Suprapubic skin (tissue), 4 donors: ENCODE measurements around the gene MAP7. TPM values are rescaled to one million over a fixed set of nuclear protein-coding genes. Genes with fewer than 3 reads are reported as not detected.

Experiments used
- DNase-seq, 2 donors: peaks; one replicate each; pipeline ENCODE4 v3.0.0-alpha.2; 2019; ENCODE audit warnings: low spot score in 2 of 2
- H3K27ac ChIP-seq: fragments of 200-600 bp; sonication (generic); one replicate; pipeline ENCODE4 v1.5.1; 2019
- H3K27me3 ChIP-seq: fragments of 200-600 bp; sonication (generic); one replicate; pipeline ENCODE4 v1.5.1; 2019
- H3K36me3 ChIP-seq: fragments of 200-600 bp; sonication (generic); one replicate; pipeline ENCODE4 v1.5.1; 2019
- H3K4me1 ChIP-seq: fragments of 200-600 bp; sonication (generic); one replicate; pipeline ENCODE4 v1.5.1; 2019
- H3K4me3 ChIP-seq: fragments of 200-600 bp; sonication (generic); one replicate; pipeline ENCODE4 v1.5.1; 2019; ENCODE audit warnings: mild to moderate bottlenecking
- H3K9me3 ChIP-seq: fragments of 200-600 bp; sonication (generic); one replicate; pipeline ENCODE4 v1.5.1; 2019
- EP300 ChIP-seq: sonication (generic); formaldehyde crosslinking; IDR thresholded peaks from one replicate; pipeline ENCODE4 v1.6.1; 2017; ENCODE audit warnings: antibody characterized with exemption
- POLR2A ChIP-seq, 2 donors: fragments of 450-650 bp; IDR thresholded peaks; one replicate each; pipeline ENCODE4 v1.6.1; 2017; ENCODE audit warnings: antibody characterized with exemption in 2 of 2, mild to moderate bottlenecking in 2 of 2, moderate library complexity in 2 of 2
- POLR2AphosphoS5 ChIP-seq, 3 donors: sonication (generic); formaldehyde crosslinking; IDR thresholded peaks; one replicate each; pipeline ENCODE4 v1.6.1; 2017; ENCODE audit warnings: antibody characterized with exemption in 3 of 3
- WGBS: methylation state at CpG from one replicate; pipeline ENCODE4 v1.1.5; 2018; 5-methylcytosine and 5-hydroxymethylcytosine counted together
- total RNA-seq, 4 donors: library from RNA; depleted of rRNA; stranded (reverse); fragments of >200 nt; gene quantifications; one replicate each; pipeline ENCODE4 v1.1.0, GENCODE V29; 2016
- TF ChIP-seq, protein P1 (sequence below), 2 donors: fragments of 200-600 bp in 1 of 2; fragments of 450-650 bp in 1 of 2; sonication (generic) in 1 of 2; IDR thresholded peaks; one replicate each; pipeline ENCODE4 v1.5.1; 2016 to 2019; ENCODE audit warnings: antibody characterized with exemption in 2 of 2, mild to moderate bottlenecking in 1 of 2, moderate library complexity in 1 of 2

Gene MAP7
- total RNA-seq, 4 donors from 2014 or later, result 25.9 to 41.0 (median 28.8) TPM

DNA sequence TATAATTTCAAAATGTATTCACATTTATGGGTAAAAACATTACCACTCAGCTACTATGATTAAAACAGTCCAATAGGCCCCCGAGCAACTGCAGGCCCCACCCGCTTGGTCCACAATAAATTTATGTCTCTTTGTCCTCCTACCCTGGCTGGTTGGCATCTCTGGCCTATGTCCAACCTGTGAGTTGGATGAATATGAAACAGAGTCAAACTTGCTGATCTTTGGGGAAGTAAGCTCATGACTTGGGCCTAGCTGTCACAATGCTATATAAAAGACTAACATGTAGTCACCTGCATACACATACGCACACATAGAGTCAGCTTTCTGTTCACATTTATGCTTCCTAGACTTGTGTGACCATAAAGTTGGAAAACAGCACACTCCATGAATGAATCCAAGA lies 20.5 kb downstream of the MAP7 start:
- Histone ChIP-seq H3K4me3 (no peak overlapping the region), H3K27me3 (no peaks in the 10 kb centered on the region), H3K27ac (no peak overlapping the region), H3K36me3 (no peaks in the 10 kb centered on the region), H3K4me1 (peaks cover 14% of the 10 kb centered on the region), H3K9me3 (no peaks in the 10 kb centered on the region)
- TF ChIP-seq, protein P1, sequence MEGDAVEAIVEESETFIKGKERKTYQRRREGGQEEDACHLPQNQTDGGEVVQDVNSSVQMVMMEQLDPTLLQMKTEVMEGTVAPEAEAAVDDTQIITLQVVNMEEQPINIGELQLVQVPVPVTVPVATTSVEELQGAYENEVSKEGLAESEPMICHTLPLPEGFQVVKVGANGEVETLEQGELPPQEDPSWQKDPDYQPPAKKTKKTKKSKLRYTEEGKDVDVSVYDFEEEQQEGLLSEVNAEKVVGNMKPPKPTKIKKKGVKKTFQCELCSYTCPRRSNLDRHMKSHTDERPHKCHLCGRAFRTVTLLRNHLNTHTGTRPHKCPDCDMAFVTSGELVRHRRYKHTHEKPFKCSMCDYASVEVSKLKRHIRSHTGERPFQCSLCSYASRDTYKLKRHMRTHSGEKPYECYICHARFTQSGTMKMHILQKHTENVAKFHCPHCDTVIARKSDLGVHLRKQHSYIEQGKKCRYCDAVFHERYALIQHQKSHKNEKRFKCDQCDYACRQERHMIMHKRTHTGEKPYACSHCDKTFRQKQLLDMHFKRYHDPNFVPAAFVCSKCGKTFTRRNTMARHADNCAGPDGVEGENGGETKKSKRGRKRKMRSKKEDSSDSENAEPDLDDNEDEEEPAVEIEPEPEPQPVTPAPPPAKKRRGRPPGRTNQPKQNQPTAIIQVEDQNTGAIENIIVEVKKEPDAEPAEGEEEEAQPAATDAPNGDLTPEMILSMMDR (IDR thresholded peaks at IDR 0.05), result no peak
- TF ChIP-seq POLR2A (IDR thresholded peaks at IDR 0.05) (no peak), EP300 (no peak), POLR2AphosphoS5 (IDR thresholded peaks at IDR 0.05) (no peak)
- 90% methylated on average over 3 of the region's 3 CpGs for WGBS
- DNase-seq, result no peak

DNA sequence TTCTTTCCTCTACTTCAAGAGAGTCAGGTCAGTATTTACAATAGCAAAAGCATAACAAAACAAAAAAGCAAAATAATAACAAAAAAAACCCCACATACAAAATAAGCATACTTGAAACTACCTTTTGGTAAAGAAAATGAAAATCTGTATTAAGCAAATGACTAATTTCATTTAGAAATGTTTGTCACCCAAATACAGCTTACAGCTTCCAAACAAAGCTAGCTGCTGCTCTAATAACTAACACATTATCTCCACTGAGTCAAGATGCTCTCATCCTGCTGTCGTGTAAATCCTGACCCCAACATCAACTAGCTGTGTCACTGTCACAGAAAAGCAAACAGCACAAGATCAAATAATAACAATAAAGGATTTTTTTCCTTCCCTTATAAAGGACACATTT lies 21.7 kb downstream of the MAP7 start:
- no peaks in the 10 kb centered on the region for H3K9me3 ChIP-seq
- no peaks in the 10 kb centered on the region for H3K36me3 ChIP-seq
- H3K4me1 ChIP-seq, result peaks cover 14% of the 10 kb centered on the region
- WGBS, result 56% methylated on average over 1 of the region's 1 CpG
- no peaks in the 10 kb centered on the region for H3K27me3 ChIP-seq
- TF ChIP-seq, protein P1 (IDR thresholded peaks at IDR 0.05), result no peak
- TF ChIP-seq EP300 (no peak), POLR2A (IDR thresholded peaks at IDR 0.05) (no peak)
- no peak overlapping the region for H3K4me3 ChIP-seq
- no peak overlapping the region for H3K27ac ChIP-seq
- no peak for DNase-seq

DNA sequence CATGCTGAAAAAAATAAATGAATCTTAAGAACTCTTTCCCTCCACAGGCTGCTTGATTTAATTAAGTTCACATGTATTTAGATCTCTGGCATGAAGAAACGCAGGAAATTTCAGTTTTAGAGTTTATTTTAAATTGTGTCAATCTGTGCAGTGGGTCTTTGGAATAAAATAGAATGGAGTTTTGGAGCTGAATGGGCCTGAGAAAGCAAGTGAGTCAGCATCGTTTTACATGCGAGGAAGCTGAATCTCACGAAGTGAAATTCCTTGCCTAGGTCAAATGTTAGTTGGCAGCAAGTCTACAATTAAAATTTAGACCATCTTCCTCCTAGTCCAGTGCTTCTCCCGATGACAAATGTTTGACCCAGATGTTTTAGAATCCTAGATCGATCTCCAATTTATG lies 22.4 kb downstream of the MAP7 start:
- Histone ChIP-seq H3K27me3 (no peaks in the 10 kb centered on the region), H3K9me3 (no peaks in the 10 kb centered on the region), H3K4me1 (peaks cover 14% of the 10 kb centered on the region), H3K27ac (no peak overlapping the region), H3K4me3 (no peak overlapping the region), H3K36me3 (no peaks in the 10 kb centered on the region)
- 65% methylated on average over 6 of the region's 6 CpGs for WGBS
- TF ChIP-seq, protein P1 (IDR thresholded peaks at IDR 0.05), result no peak
- no peak for TF ChIP-seq EP300
- TF ChIP-seq POLR2A (IDR thresholded peaks at IDR 0.05), result no peak
- TF ChIP-seq POLR2AphosphoS5 (IDR thresholded peaks at IDR 0.05), result no peak
- no peak for DNase-seq

DNA sequence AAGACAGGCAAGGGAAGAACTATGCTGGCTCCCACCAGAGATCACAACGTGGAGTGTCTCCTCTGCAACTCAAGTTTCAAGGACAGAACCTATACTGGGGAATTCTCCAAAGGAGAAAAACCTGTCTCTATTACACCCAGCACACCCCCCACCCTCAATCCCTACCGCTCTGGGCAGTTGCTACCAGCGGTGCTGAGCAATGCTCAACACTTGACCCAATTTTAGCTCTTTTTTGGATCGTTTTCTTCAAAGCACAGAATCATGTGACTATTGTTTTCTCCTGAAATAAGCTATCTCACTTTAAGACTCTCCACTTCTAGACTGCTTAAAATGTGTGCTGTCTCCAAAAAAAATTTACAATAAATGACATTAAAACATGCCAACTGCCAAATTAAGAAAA lies 23.3 kb downstream of the MAP7 start:
- TF ChIP-seq EP300, result no peak
- no peak for TF ChIP-seq POLR2A (IDR thresholded peaks at IDR 0.05)
- no peak for TF ChIP-seq POLR2AphosphoS5 (IDR thresholded peaks at IDR 0.05)
- TF ChIP-seq, protein P1 (IDR thresholded peaks at IDR 0.05), result no peak
- Histone ChIP-seq H3K4me1 (peaks cover 14% of the 10 kb centered on the region), H3K27me3 (no peaks in the 10 kb centered on the region), H3K9me3 (no peaks in the 10 kb centered on the region), H3K36me3 (no peaks in the 10 kb centered on the region), H3K27ac (no peak overlapping the region), H3K4me3 (no peak overlapping the region)
- 43% methylated on average over 4 of the region's 4 CpGs for WGBS
- DNase-seq, result no peak

DNA sequence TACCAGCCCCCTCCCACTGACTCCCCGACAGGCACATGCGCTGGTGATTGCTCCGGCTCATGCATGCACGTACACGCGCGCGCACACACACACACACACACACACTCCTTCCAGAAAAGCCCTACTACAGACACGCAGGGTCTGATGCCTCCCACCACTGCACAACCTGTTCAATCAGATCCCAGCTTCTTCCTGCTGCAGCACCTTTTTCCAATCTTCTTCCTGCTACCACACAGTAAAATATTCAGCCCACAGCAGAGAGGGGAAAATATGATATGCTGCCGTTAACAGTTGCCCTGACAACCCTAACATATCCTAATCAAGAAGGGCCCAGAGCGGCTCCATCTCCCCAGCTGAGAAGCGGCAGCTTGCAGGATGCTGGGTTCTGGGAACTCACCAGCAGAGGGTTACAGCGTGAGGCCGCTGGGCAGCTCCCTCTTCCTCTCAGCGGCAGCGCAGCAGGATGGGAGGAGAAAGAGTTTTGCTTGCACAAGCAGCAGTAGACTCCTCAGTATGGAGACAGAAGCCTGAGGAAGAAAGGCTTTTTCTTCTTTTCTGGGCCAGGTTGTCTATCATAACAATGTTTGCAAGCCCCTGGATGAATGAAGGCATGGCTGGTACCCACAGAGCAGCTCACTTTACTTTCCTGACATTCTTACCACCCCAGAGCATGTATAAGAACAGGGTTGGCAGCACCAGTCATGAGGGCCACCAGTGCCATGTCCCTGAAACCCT lies 23.9 kb downstream of the MAP7 start:
- TF ChIP-seq POLR2A (IDR thresholded peaks at IDR 0.05) (no peak), EP300 (no peak), POLR2AphosphoS5 (IDR thresholded peaks at IDR 0.05) (no peak)
- TF ChIP-seq, protein P1 (IDR thresholded peaks at IDR 0.05), result peak; percentile 2 to 32
- H3K4me1 ChIP-seq, result peaks cover 14% of the 10 kb centered on the region
- DNase-seq, result no peak
- H3K9me3 ChIP-seq, result no peaks in the 10 kb centered on the region
- no peak overlapping the region for H3K4me3 ChIP-seq
- no peak overlapping the region for H3K27ac ChIP-seq
- 23% methylated on average over 10 of the region's 16 CpGs for WGBS
- H3K36me3 ChIP-seq, result no peaks in the 10 kb centered on the region
- no peaks in the 10 kb centered on the region for H3K27me3 ChIP-seq
